ENCODE data around the gene OR4L1. TPM values are rescaled to one million over a fixed set of nuclear protein-coding genes. Genes with fewer than 3 reads are reported as not detected.

OR4L1 gene
- total and polyA plus RNA-seq, 7 donors, result not detected

DNA sequence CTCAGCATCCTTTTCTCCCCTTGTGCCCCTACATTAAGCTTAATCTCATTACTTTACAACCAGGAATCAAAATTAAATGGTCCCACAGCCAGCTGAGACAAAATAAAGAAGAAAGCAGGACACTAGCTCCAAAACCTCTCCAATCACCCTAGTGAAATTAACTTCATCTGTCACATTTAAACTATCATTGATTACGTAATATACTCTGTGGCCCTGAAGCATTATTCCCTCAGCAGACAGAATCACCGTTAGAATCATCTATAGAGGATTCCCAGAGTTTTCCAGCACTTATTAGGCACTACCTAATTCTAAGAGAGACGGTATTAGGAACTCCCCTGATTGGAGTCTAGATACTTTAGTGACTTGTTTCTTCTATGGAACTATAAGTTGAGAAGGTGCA is 50.6 kb downstream of the OR4L1 start, which contains the start of gene OR4K17:
TSS of gene OR4K17 (plus strand) at position 302 of the 400 bp plus-strand sequence. CDS start 6,761 bp downstream, outside the sequence.
- Histone ChIP-seq H3K27me3 (ENCODE audit: insufficient read depth in 3 of 3, low read length in 2 of 3) (no peaks in the 10 kb centered on the region), H3K4me1 (no peaks in the 10 kb centered on the region), H3K27ac (no peak within 1 kb of the TSS), H3K36me3 (ENCODE audit: insufficient read depth in 1 of 2, low read depth in 1 of 2) (no peaks in the 10 kb centered on the region), H3K9me3 (no peaks in the 10 kb centered on the region), H3K4me3 (no peak within 1 kb of the TSS)
- intact Hi-C loops (cut with DNase I), result no loop called here
- ATAC-seq, result no peak
- TF ChIP-seq, protein P1, sequence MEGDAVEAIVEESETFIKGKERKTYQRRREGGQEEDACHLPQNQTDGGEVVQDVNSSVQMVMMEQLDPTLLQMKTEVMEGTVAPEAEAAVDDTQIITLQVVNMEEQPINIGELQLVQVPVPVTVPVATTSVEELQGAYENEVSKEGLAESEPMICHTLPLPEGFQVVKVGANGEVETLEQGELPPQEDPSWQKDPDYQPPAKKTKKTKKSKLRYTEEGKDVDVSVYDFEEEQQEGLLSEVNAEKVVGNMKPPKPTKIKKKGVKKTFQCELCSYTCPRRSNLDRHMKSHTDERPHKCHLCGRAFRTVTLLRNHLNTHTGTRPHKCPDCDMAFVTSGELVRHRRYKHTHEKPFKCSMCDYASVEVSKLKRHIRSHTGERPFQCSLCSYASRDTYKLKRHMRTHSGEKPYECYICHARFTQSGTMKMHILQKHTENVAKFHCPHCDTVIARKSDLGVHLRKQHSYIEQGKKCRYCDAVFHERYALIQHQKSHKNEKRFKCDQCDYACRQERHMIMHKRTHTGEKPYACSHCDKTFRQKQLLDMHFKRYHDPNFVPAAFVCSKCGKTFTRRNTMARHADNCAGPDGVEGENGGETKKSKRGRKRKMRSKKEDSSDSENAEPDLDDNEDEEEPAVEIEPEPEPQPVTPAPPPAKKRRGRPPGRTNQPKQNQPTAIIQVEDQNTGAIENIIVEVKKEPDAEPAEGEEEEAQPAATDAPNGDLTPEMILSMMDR (IDR thresholded peaks at IDR 0.05), result no peak
- WGBS, 3 donors, result 38 to 53% (median 50%) methylated on average over 3 of the region's 3 CpGs
- DNase-seq, result no peak

Other genes with a start within 250 kb of the OR4L1 start
- not detected for gene OR4K2, start 184.9 kb upstream of the OR4L1 start, total RNA-seq
- not detected for gene OR4K2, start 184.9 kb upstream of the OR4L1 start, polyA plus RNA-seq
- gene OR4K5, start 139.4 kb upstream of the OR4L1 start, total RNA-seq, result not detected
- not detected for gene OR4K5, start 139.4 kb upstream of the OR4L1 start, polyA plus RNA-seq
- not detected for gene OR4K1, start 129.1 kb upstream of the OR4L1 start, total RNA-seq
- not detected for gene OR4K1, start 129.1 kb upstream of the OR4L1 start, polyA plus RNA-seq
- not detected for gene OR4K15, start 84.5 kb upstream of the OR4L1 start, total RNA-seq
- gene OR4K15, start 84.5 kb upstream of the OR4L1 start, polyA plus RNA-seq, result not detected
- not detected for gene OR4Q2, start 57.9 kb upstream of the OR4L1 start, total RNA-seq
- gene OR4Q2, start 57.9 kb upstream of the OR4L1 start, polyA plus RNA-seq, result not detected
- gene OR4K14, start 40.7 kb upstream of the OR4L1 start, total RNA-seq, result not detected
- not detected for gene OR4K14, start 40.7 kb upstream of the OR4L1 start, polyA plus RNA-seq
- not detected for gene OR4K13, start 24.0 kb upstream of the OR4L1 start, total RNA-seq
- gene OR4K13, start 24.0 kb upstream of the OR4L1 start, polyA plus RNA-seq, result not detected
- gene OR4K17, start 50.7 kb downstream of the OR4L1 start, total RNA-seq, result not detected
- gene OR4K17, start 50.7 kb downstream of the OR4L1 start, polyA plus RNA-seq, result not detected
- not detected for gene OR4N5, start 78.8 kb downstream of the OR4L1 start, total RNA-seq
- gene OR4N5, start 78.8 kb downstream of the OR4L1 start, polyA plus RNA-seq, result not detected
- gene OR11G2, start 130.9 kb downstream of the OR4L1 start, total RNA-seq, result not detected
- gene OR11G2, start 130.9 kb downstream of the OR4L1 start, polyA plus RNA-seq, result not detected
- not detected for gene OR11H6, start 163.7 kb downstream of the OR4L1 start, total RNA-seq
- gene OR11H6, start 163.7 kb downstream of the OR4L1 start, polyA plus RNA-seq, result not detected
- gene OR11H7, start 168.9 kb downstream of the OR4L1 start, total RNA-seq, result not detected
- not detected for gene OR11H7, start 168.9 kb downstream of the OR4L1 start, polyA plus RNA-seq
- not detected for gene OR11H4, start 179.2 kb downstream of the OR4L1 start, total RNA-seq
- gene OR11H4, start 179.2 kb downstream of the OR4L1 start, polyA plus RNA-seq, result not detected
- 10 to 100 TPM in 1 of 4 donors, 1 to 10 TPM in 3; 4.2 to 10.4 (median 7.5) TPM for gene TTC5, start 245.9 kb downstream of the OR4L1 start, total RNA-seq
- gene TTC5, start 245.9 kb downstream of the OR4L1 start, polyA plus RNA-seq, result 1 to 10 TPM; 3.2 to 7.6 (median 3.5) TPM

Data from psoas muscle (tissue), 8 donors.